ENCODE data around the gene RAB43.
A peak's percentile ranks its signal among the peaks of the same experiment; 100 is the strongest.

RAB43 gene

GRCh38 chr3:129106866-129107565 is 14.6 kb downstream of the RAB43 start:
- ChIA-PET POLR2A (no interaction called here), CTCF (no interaction called here)
- Histone ChIP-seq H3K27ac (ENCODE audit: extremely low read depth, low read depth, low read length) (no peak overlapping the region), H3K36me3 (ENCODE audit: control insufficient read depth in 2 of 2, insufficient read depth in 1 of 2, low read length in 2 of 2) (peaks cover 0 to 15% of the 10 kb centered on the region in 2 experiments; a peak in 1 of 3 replicates), H3K4me1 (ENCODE audit: control insufficient read depth, insufficient read depth, low read length) (no peaks in the 10 kb centered on the region), H3K4me3 (ENCODE audit: low read depth, low read length) (no peak overlapping the region), H3K9me3 (ENCODE audit: control insufficient read depth, insufficient read depth, low read depth, low read length) (no peaks in the 10 kb centered on the region)
- TF ChIP-seq KLF1 (tag by site-specific recombination; IDR thresholded peaks at IDR 0.05) (no peak), ZNF776 (tag by site-specific recombination; IDR thresholded peaks at IDR 0.05; ENCODE audit: borderline replicate concordance) (no peak), SP3 (tag by site-specific recombination; IDR thresholded peaks at IDR 0.05) (no peak), SP2 (tag by site-specific recombination; IDR thresholded peaks at IDR 0.05) (no peak), ZNF10 (tag by site-specific recombination; IDR thresholded peaks at IDR 0.05) (no peak), PRDM4 (tag by site-specific recombination; IDR thresholded peaks at IDR 0.05) (no peak)

GRCh38 chr3:129106320-129106719 is 15.3 kb downstream of the RAB43 start:
- Histone ChIP-seq H3K4me3 (ENCODE audit: low read depth, low read length) (no peak overlapping the region), H3K4me1 (ENCODE audit: control insufficient read depth, insufficient read depth, low read length) (no peaks in the 10 kb centered on the region), H3K36me3 (ENCODE audit: control insufficient read depth in 2 of 2, insufficient read depth in 1 of 2, low read length in 2 of 2) (peaks cover 0 to 15% of the 10 kb centered on the region in 2 experiments; a peak in 1 of 3 replicates), H3K9me3 (ENCODE audit: control insufficient read depth, insufficient read depth, low read depth, low read length) (no peaks in the 10 kb centered on the region), H3K27ac (ENCODE audit: extremely low read depth, low read depth, low read length) (no peak overlapping the region)
- TF ChIP-seq ZSCAN30 (tag by site-specific recombination; IDR thresholded peaks at IDR 0.05) (no peak), ZNF239 (tag by site-specific recombination; IDR thresholded peaks at IDR 0.05) (no peak), ZEB2 (tag by site-specific recombination; IDR thresholded peaks at IDR 0.05) (no peak), PBX3 (CRISPR knock-in tag; IDR thresholded peaks at IDR 0.05) (no peak), ZBTB48 (tag by site-specific recombination; IDR thresholded peaks at IDR 0.05) (no peak), ZSCAN5A (tag by site-specific recombination; IDR thresholded peaks at IDR 0.05) (no peak), ZBTB20 (tag by site-specific recombination; IDR thresholded peaks at IDR 0.05) (no peak)
- POLR2A ChIA-PET: no interaction called here
- CTCF ChIA-PET: interaction anchor here (0.6 to 0.7 kb wide), 2 partner anchors 14 to 136 kb away, joined by 3 read pairs; no protein-coding TSS in a partner anchor

- no peaks in the 10 kb centered on the region for H3K4me1 ChIP-seq (ENCODE audit: control insufficient read depth, insufficient read depth, low read length)
- ChIA-PET POLR2A (no interaction called here), CTCF (interaction anchor here (0.6 to 0.7 kb wide), 2 partner anchors 13 to 135 kb away, joined by 3 read pairs; no protein-coding TSS in a partner anchor)
- H3K9me3 ChIP-seq (ENCODE audit: control insufficient read depth, insufficient read depth, low read depth, low read length): no peaks in the 10 kb centered on the region
- no peak overlapping the region for H3K4me3 ChIP-seq (ENCODE audit: low read depth, low read length)
- peaks cover 0 to 15% of the 10 kb centered on the region in 2 experiments; a peak in 1 of 3 replicates for H3K36me3 ChIP-seq (ENCODE audit: control insufficient read depth in 2 of 2, insufficient read depth in 1 of 2, low read length in 2 of 2)
- no peak overlapping the region for H3K27ac ChIP-seq (ENCODE audit: extremely low read depth, low read depth, low read length)
- TF ChIP-seq YY1 (tag by site-specific recombination; IDR thresholded peaks at IDR 0.05): no peak
- TF ChIP-seq BCL6B (tag by site-specific recombination; IDR thresholded peaks at IDR 0.05): peak; percentile 77
Measured at GRCh38 chr3:129105862-129106261, 15.7 kb downstream of the RAB43 start.
